SH-SY5Y (cell line): ENCODE data around the gene HABP2.

Experiments
- GATA2 ChIP-seq: IDR thresholded peaks from 2 replicates; pipeline ENCODE4 v1.6.1; 2011; ENCODE audit warnings: mild to moderate bottlenecking, low read depth, low read length
- GATA3 ChIP-seq: IDR thresholded peaks from 2 replicates; pipeline ENCODE4 v1.6.1; 2011; ENCODE audit warnings: low read depth, mild to moderate bottlenecking, low read length, moderate library complexity

- TF ChIP-seq GATA3, result no peak
- TF ChIP-seq GATA2, result no peak
Measured at GRCh38 chr10:113517165-113517900, 35.5 kb upstream of the HABP2 start.
